GM12878 (cell line): ENCODE data around the gene LHFPL4. TPM values are rescaled to one million over a fixed set of nuclear protein-coding genes. Genes with fewer than 3 reads are reported as not detected.
"Not testable (repeated sequence)": the region's sequence is repeated elsewhere in the genome, so short reads cannot be mapped to it uniquely, and the experiment has no call there.

Experiments used
- ATAC-seq: fragments of 200-7000 bp; cut with Tn5 transposase; 3 replicates; pipeline ENCODE4 v1.9.1; 2020; ENCODE audit warnings: mild to moderate bottlenecking, moderate library complexity
- BruUV-seq: library from RNA; stranded (reverse); fragments of 400-500 nt; replicated peaks from 2 replicates; lab custom pipeline; 2021; lab: Mats Ljungman, UMichigan
- CTCF ChIA-PET: fragments of 300-600 bp; sonication (Branson Sonifier 250); formaldehyde crosslinking; extraction: SDS; loops from one replicate; lab custom pipeline; 2021; ENCODE audit warnings: inconsistent platforms; lab: Yijun Ruan, JAX
- POLR2A ChIA-PET: fragments of 350-600 bp; formaldehyde crosslinking; extraction: SDS; loops from one replicate; lab custom pipeline; 2021; ENCODE audit warnings: inconsistent platforms; lab: Charles Lee
- RAD21 ChIA-PET: fragments of 300-600 bp; sonication (Branson Sonifier 250); formaldehyde crosslinking; loops from one replicate; lab custom pipeline; 2023; ENCODE audit warnings: antibody characterized with exemption; ENCODE audit not compliant: unreplicated experiment; lab: Charles Lee
- SMC1A ChIA-PET: fragments of 300-600 bp; sonication (Branson Sonifier 250); formaldehyde crosslinking; loops from one replicate; lab custom pipeline; 2023; ENCODE audit not compliant: unreplicated experiment, uncharacterized antibody; lab: Charles Lee
- DNase-seq: peaks from one replicate; pipeline ENCODE4 v3.0.0-alpha.2; 2011; ENCODE audit warnings: low read depth, low spot score
- FAIRE-seq: peaks from 3 replicates; lab custom pipeline; 2011; peaks lifted over from hg19 to GRCh38; lab: Jason Lieb, UNC
- H2AFZ ChIP-seq: 2 replicates; pipeline ENCODE4 v1.6.0; 2011; ENCODE audit warnings: low read depth, low read length, control low read depth; ENCODE audit not compliant: control insufficient read depth
- H3K27ac ChIP-seq: 2 replicates; pipeline ENCODE4 v1.5.1; 2011; ENCODE audit warnings: control low read depth; ENCODE audit not compliant: control insufficient read depth, insufficient read depth
- H3K27me3 ChIP-seq, 2 experiments: replicated peaks in 1 of 2; 2 replicates each; pipeline versions ENCODE4 v1.6.0 to v1.6.1; 2011; ENCODE audit warnings: low read length in 1 of 2; ENCODE audit not compliant: control insufficient read depth in 2 of 2, insufficient read depth in 2 of 2
- H3K36me3 ChIP-seq, 2 experiments: 2 replicates each; pipeline ENCODE4 v1.5.1; 2011; ENCODE audit warnings: low read length in 1 of 2; ENCODE audit not compliant: control insufficient read depth in 2 of 2, insufficient read depth in 2 of 2
- H3K4me1 ChIP-seq: 2 replicates; pipeline ENCODE4 v1.6.1; 2011; ENCODE audit warnings: mild to moderate bottlenecking, low read length, moderate library complexity, mixed read lengths; ENCODE audit not compliant: control insufficient read depth, insufficient read depth
- H3K4me2 ChIP-seq: 2 replicates; pipeline ENCODE4 v1.6.0; 2011; ENCODE audit warnings: control low read depth; ENCODE audit not compliant: control insufficient read depth, insufficient read depth
- H3K4me3 ChIP-seq: fragments of 200-600 bp; sonication (generic); 2 replicates; pipeline ENCODE4 v1.5.1; 2016
- H3K79me2 ChIP-seq: 2 replicates; pipeline ENCODE4 v1.6.0; 2011; ENCODE audit warnings: low read length; ENCODE audit not compliant: control insufficient read depth, insufficient read depth
- H3K9ac ChIP-seq: 2 replicates; pipeline ENCODE4 v1.8.0; 2011; ENCODE audit warnings: low read length, control low read depth, mixed read lengths; ENCODE audit not compliant: control insufficient read depth, insufficient read depth
- H3K9me3 ChIP-seq: replicated peaks from 3 replicates; pipeline ENCODE4 v1.5.1; 2011; ENCODE audit warnings: mild to moderate bottlenecking, low read length; ENCODE audit not compliant: control insufficient read depth, insufficient read depth
- H4K20me1 ChIP-seq: 2 replicates; pipeline ENCODE4 v1.6.0; 2011; ENCODE audit not compliant: control insufficient read depth, insufficient read depth
- FOS ChIP-seq: IDR thresholded peaks from 3 replicates; pipeline ENCODE4 v1.6.1; 2011; ENCODE audit warnings: borderline replicate concordance; ENCODE audit not compliant: insufficient read length; ENCODE audit errors: extremely low read depth
- HDGF ChIP-seq: fragments of 450-650 bp; IDR thresholded peaks from 2 replicates; pipeline ENCODE4 v1.6.1; 2016; ENCODE audit warnings: antibody characterized with exemption
- SKIL ChIP-seq: fragments of 450-650 bp; IDR thresholded peaks from 2 replicates; pipeline ENCODE4 v1.6.1; 2017; ENCODE audit warnings: mild to moderate bottlenecking, low read depth, inconsistent platforms; ENCODE audit not compliant: poor library complexity, severe bottlenecking
- WGBS: methylation state at CpG from one replicate; pipeline ENCODE4 v1.1.6; 2016; ENCODE audit warnings: low lambda C conversion rate; ENCODE audit not compliant: insufficient replicate concordance, insufficient coverage; ENCODE audit errors: missing lambda C conversion rate; 5-methylcytosine and 5-hydroxymethylcytosine counted together
- in situ Hi-C: fragments of 300-500 bp; cut with MboI; formaldehyde crosslinking; loops from 9 replicates; pipeline ENCODE4 v1.14.3; 2018; ENCODE audit warnings: mixed read lengths
- intact Hi-C: fragments of 100-400 bp; cut with micrococcal nuclease; formaldehyde crosslinking; loops from one replicate; pipeline ENCODE4 v1.14.2; 2022; ENCODE audit not compliant: unreplicated experiment
- polyA plus RNA-seq, 11 experiments: library from polyadenylated mRNA; depleted of rRNA in 4 of 11; unstranded in 6 of 11; stranded (reverse) in 5 of 11; fragments of >200 nt; fragmentation: Nextera tagmentation in 4 of 11; fragmentation: Illumina TruSeq in 1 of 11; extraction: Ambion mirVana in 4 of 11; extraction: Trizol in 1 of 11; gene quantifications; 1 replicate in 1 of 11; 2 replicates in 10 of 11; pipeline versions ENCODE4 v1.2.1 to v1.2.3, GENCODE V29; 2011 to 2016; ENCODE audit warnings: inconsistent platforms in 2 of 11, missing spikeins in 2 of 11, low read depth in 1 of 11
- total RNA-seq, 4 experiments: library from RNA; depleted of rRNA in 3 of 4; stranded (reverse); fragments of >200 nt in 3 of 4; fragmentation: Illumina TruSeq in 1 of 4; extraction: Trizol in 1 of 4; gene quantifications; 2 replicates each; pipeline versions ENCODE4 v1.2.1 to v1.2.3, GENCODE V29; 2013 to 2021
- TF ChIP-seq, protein P1 (sequence below): fragments of 450-650 bp; IDR thresholded peaks from 2 replicates; pipeline ENCODE4 v1.6.1; 2017; ENCODE audit warnings: mild to moderate bottlenecking, moderate library complexity

The LHFPL4 gene
- total and polyA plus RNA-seq, 10 of the 15 experiments (the other 5 are each of a cell fraction or from before 2014, with no cell fraction given) = 0.05 to 0.15 TPM; not detected in 8

DNA sequence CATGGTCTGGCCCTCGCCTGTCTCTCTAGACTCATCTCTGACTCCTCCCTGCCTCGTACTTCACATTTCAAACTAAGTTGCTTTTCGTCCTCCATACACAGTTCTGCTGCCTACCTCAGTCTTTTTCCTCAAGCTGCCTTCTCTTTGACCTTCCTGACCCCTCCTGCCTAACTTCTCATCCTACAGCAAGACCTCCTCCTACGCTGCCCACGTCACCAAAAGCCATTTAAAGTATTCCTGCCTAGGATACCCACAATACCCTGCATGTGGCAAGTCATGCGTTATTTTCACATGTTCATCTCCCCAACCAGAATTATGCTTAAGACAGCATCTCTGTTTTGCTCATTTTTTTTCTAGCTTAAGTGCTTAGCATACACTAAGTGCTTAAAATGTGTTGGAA, 56.7 kb downstream of the LHFPL4 start (continued):
- TF ChIP-seq, protein P1, sequence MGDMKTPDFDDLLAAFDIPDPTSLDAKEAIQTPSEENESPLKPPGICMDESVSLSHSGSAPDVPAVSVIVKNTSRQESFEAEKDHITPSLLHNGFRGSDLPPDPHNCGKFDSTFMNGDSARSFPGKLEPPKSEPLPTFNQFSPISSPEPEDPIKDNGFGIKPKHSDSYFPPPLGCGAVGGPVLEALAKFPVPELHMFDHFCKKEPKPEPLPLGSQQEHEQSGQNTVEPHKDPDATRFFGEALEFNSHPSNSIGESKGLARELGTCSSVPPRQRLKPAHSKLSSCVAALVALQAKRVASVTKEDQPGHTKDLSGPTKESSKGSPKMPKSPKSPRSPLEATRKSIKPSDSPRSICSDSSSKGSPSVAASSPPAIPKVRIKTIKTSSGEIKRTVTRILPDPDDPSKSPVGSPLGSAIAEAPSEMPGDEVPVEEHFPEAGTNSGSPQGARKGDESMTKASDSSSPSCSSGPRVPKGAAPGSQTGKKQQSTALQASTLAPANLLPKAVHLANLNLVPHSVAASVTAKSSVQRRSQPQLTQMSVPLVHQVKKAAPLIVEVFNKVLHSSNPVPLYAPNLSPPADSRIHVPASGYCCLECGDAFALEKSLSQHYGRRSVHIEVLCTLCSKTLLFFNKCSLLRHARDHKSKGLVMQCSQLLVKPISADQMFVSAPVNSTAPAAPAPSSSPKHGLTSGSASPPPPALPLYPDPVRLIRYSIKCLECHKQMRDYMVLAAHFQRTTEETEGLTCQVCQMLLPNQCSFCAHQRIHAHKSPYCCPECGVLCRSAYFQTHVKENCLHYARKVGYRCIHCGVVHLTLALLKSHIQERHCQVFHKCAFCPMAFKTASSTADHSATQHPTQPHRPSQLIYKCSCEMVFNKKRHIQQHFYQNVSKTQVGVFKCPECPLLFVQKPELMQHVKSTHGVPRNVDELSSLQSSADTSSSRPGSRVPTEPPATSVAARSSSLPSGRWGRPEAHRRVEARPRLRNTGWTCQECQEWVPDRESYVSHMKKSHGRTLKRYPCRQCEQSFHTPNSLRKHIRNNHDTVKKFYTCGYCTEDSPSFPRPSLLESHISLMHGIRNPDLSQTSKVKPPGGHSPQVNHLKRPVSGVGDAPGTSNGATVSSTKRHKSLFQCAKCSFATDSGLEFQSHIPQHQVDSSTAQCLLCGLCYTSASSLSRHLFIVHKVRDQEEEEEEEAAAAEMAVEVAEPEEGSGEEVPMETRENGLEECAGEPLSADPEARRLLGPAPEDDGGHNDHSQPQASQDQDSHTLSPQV = no peak
- no peak for TF ChIP-seq HDGF
- TF ChIP-seq SKIL = no peak
- TF ChIP-seq FOS = no peak

DNA sequence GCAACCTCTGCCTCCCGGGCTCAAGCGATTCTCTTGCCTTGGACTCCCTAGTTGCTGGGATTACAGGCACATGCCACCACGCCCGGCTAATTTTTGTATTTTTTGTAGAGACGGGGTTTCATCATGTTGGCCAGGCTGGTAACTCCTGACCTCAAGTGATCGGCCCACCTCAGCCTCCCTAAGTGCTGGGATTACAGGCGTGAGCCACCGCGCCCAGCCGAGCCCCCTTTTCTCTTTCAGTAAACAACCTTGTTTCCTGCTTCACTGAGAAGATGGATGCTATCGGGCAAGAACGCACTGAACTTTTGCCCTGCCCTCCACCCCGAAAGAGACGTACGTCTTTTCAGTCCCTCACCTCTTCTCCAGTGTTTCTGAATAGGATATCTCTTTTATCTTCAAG, 59.6 kb downstream of the LHFPL4 start:
- DNase-seq, H3K36me3 ChIP-seq, H3K9ac ChIP-seq, RAD21 ChIA-PET, in situ Hi-C loops, H3K27me3 ChIP-seq, H2AFZ ChIP-seq, BruUV-seq, H3K4me2 ChIP-seq, H3K27ac ChIP-seq, H3K4me3 ChIP-seq, H3K4me1 ChIP-seq, H4K20me1 ChIP-seq, POLR2A ChIA-PET, intact Hi-C loops, FAIRE-seq, SMC1A ChIA-PET, H3K9me3 ChIP-seq, H3K79me2 ChIP-seq, ATAC-seq: not testable (repeated sequence)
- CTCF ChIA-PET = interaction anchor here (0.9 kb wide), 1 partner anchor 10 kb away, joined by 3 read pairs; no protein-coding TSS in a partner anchor
- WGBS = 95% methylated on average over 15 of the region's 15 CpGs
